Mesodermal cell (in vitro differentiated cells): ENCODE results near the gene SPNS3. TPM values are rescaled to one million over a fixed set of nuclear protein-coding genes. Genes with fewer than 3 reads are reported as not detected.

ENCODE experiments used
- H3K27ac ChIP-seq: 2 replicates; pipeline ENCODE4 v1.7.0; 2013; ENCODE audit warnings: mild to moderate bottlenecking, low read depth, low read length, moderate library complexity; ENCODE audit not compliant: severe bottlenecking
- H3K36me3 ChIP-seq: 2 replicates; pipeline ENCODE4 v1.7.1; 2013; ENCODE audit warnings: mild to moderate bottlenecking, low read length, moderate library complexity; ENCODE audit not compliant: control insufficient read depth, insufficient read depth
- H3K4me1 ChIP-seq: one replicate; pipeline ENCODE4 v1.7.1; 2013; ENCODE audit warnings: mild to moderate bottlenecking, low read length; ENCODE audit not compliant: insufficient read depth, control insufficient read depth, poor library complexity, severe bottlenecking
- H3K4me3 ChIP-seq: 2 replicates; pipeline ENCODE4 v1.7.0; 2013; ENCODE audit warnings: low read length, control low read depth, mild to moderate bottlenecking; ENCODE audit not compliant: insufficient read depth, poor library complexity, severe bottlenecking; ENCODE audit errors: extremely low read depth
- H3K9me3 ChIP-seq: 2 replicates; pipeline ENCODE4 v1.7.1; 2013; ENCODE audit warnings: mild to moderate bottlenecking, low read length, moderate library complexity; ENCODE audit not compliant: control insufficient read depth
- WGBS, 2 experiments: methylation state at CpG; one replicate each; pipeline ENCODE4 v1.1.5; 2013; ENCODE audit warnings: missing lambda C conversion rate in 2 of 2; ENCODE audit not compliant: insufficient coverage in 2 of 2; 5-methylcytosine and 5-hydroxymethylcytosine counted together
- polyA plus RNA-seq, 2 experiments: library from polyadenylated mRNA; stranded (reverse); fragments of 50-300 nt; gene quantifications; one replicate each; pipeline ENCODE4 v1.2.3, GENCODE V29; 2013

Gene SPNS3, protein sequence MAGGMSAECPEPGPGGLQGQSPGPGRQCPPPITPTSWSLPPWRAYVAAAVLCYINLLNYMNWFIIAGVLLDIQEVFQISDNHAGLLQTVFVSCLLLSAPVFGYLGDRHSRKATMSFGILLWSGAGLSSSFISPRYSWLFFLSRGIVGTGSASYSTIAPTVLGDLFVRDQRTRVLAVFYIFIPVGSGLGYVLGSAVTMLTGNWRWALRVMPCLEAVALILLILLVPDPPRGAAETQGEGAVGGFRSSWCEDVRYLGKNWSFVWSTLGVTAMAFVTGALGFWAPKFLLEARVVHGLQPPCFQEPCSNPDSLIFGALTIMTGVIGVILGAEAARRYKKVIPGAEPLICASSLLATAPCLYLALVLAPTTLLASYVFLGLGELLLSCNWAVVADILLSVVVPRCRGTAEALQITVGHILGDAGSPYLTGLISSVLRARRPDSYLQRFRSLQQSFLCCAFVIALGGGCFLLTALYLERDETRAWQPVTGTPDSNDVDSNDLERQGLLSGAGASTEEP
- polyA plus RNA-seq (2013, experiment 1 of 2): not detected
- not detected for polyA plus RNA-seq (2013, experiment 2 of 2)

DNA sequence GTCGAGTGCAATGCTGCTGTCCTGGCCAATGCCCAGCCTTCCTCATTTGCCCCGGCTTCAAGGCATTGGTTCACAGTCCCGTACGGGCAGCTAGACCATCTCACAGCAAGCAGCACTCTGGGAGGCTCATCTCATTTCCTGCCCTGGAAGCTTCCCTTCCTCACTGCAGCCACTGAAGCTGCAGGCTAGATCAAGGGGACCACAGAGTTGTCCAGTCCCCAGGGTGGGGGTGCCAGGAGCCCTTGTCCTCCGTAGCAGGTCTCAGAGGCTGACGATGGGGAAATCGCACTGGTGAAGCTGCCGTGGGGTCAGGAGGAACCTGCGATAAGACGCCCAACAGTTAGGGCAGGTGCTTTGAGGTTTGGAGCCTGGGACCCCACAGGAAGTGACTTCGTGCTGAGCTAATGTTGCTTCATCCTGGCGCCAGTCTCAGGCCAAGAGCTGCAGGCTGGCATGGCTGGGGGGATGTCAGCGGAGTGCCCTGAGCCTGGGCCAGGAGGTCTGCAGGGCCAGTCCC, at the start of gene SPNS3:
TSS of gene SPNS3 (plus strand) at position 426 of the 517 bp plus-strand sequence. CDS start at position 454, 28 bp downstream.
- Histone ChIP-seq H3K36me3 (no peaks in the 10 kb centered on the region), H3K4me1 (no peaks in the 10 kb centered on the region), H3K27ac (no peak within 1 kb of the TSS), H3K9me3 (no peaks in the 10 kb centered on the region), H3K4me3 (no peak within 1 kb of the TSS)
- 85 to 90% methylated on average over 13 of the region's 13 CpGs for WGBS, 2 experiments

DNA sequence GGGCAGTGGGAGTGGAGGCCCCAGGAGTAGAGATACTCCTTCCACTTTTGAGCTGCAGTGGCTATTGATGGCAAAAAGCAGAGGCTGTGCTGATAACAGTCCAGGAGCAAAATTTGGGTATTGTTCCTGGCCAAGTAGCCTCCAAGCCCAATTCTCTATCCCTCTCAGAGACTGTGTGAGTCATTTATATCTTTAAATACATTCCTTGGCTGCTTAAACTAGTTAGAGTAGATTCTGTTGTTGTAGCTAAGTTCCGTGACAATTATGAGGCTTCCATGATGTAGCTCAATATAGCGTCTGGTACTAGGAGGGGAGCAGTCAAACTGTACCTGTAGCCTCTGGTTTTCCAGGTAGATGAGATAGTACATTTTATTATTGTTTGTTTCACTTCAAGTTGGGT, 47.3 kb upstream of the SPNS3 start:
- no peaks in the 10 kb centered on the region for H3K4me1 ChIP-seq
- H3K36me3 ChIP-seq: no peaks in the 10 kb centered on the region
- no peak overlapping the region for H3K4me3 ChIP-seq
- no peak overlapping the region for H3K27ac ChIP-seq
- no peaks in the 10 kb centered on the region for H3K9me3 ChIP-seq
- WGBS, 2 experiments: 84 to 94% methylated on average over 2 of the region's 2 CpGs

DNA sequence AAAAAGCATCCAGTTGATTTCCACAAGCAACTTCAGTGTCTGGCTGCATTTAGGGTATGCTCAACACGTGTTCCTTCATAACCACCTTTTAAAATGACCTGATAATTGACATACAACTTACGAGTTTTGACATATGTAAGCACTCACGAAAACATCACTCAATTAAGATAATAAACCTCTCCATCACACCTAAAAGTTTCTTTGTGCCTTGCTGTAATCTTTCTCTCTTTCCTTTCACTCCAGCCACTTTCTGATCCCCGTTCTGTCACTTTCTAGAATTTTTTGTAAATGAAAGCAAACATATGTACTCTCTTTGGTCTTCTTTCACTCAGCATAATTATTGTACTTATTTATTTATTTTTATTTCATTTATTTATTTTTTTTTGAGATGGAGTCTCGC, 46.6 kb upstream of the SPNS3 start:
- H3K36me3 ChIP-seq: no peaks in the 10 kb centered on the region
- no peak overlapping the region for H3K4me3 ChIP-seq
- no peaks in the 10 kb centered on the region for H3K9me3 ChIP-seq
- 92 to 94% methylated on average over 3 of the region's 5 CpGs for WGBS, 2 experiments
- H3K4me1 ChIP-seq: no peaks in the 10 kb centered on the region
- no peak overlapping the region for H3K27ac ChIP-seq

DNA sequence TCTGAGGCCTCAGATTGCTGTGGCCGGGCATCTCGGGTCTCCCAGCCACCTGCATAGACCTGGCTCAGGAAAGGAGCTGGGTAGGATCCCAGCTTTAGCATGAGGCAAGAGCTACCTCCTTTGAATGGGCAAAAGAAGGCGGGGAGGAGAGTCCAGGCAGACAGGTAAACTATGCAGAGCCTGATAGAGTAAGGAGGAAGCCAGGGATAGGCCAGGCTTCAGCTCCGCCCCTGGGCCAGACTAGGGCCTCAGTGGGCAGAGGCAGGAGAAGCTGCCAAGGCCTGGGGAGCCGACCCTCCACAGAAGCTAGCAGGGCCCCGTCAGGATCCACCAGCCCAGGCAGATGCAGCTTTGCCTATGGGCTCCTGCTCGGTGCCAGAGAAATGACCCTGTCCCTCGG, 44.7 kb upstream of the SPNS3 start:
- no peak overlapping the region for H3K27ac ChIP-seq
- H3K4me1 ChIP-seq: no peaks in the 10 kb centered on the region
- 80 to 85% methylated on average over 8 of the region's 8 CpGs for WGBS, 2 experiments
- H3K4me3 ChIP-seq: no peak overlapping the region
- H3K9me3 ChIP-seq: no peaks in the 10 kb centered on the region
- H3K36me3 ChIP-seq: no peaks in the 10 kb centered on the region

DNA sequence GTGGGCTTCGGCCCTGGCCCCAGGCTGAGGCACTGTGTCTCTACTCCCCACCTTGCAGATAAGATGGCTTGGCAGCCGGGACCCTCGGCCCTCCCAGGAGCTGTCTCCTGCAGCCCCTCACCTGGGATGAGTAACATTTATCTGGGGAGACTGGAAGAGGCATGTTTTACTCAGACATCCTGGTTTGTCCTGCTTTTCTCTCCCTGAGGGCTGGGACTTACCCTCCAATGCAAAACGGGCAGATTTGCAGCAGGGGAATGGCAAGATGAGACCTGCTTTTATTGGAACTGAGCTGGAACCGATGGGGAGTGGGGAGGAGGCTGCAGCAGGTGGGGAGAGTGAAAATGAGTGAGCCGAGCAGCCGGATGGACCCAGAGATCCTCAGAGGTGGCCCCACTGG, 39.9 kb upstream of the SPNS3 start:
- H3K36me3 ChIP-seq: no peaks in the 10 kb centered on the region
- H3K27ac ChIP-seq: no peak overlapping the region
- H3K4me1 ChIP-seq: no peaks in the 10 kb centered on the region
- WGBS, 2 experiments: 72 to 74% methylated on average over 7 of the region's 7 CpGs
- H3K4me3 ChIP-seq: no peak overlapping the region
- H3K9me3 ChIP-seq: no peaks in the 10 kb centered on the region

DNA sequence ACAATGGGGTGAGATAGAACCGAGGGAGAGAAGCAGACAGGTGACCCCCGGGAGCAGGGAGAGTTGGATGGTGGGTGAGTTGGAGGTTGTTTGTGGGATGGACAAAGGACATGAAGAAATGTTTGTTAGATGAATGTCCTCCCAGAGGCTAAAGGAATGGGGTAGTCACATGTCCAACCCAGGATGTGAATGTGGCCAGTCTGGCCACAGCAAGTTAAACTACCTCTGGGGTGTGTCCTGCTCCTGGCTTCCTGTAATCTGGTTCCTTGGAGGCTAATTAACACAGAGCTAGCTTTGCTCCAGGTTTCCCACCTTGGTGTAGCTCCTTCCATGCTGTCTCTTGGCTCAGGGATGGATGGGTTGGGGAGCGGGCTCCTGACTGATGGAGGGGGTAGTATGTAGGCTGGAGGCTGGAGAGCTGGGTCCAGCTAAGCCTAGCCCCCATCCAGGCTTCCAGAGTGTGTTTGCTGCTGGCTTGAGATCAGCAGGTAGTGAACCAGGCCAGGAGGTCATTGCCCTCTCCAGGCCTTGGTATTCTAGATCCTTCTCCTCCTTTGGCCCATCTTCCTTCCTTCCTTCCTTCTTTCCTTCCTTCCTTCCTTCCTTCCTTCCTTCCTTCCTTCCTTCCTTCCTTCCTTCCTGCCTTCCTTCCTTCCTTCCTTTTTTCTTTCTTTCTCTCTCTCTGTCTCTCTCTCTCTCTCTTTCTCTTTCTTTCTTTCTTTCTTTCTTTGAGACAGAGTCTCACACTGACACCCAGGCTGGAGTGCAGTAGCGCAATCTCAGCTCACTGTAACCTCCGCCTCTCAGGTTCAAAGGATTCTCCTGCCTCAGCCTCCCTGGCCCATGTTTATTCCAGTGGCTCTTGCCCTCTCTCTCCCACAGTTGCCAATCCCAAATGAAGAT, 39.3 kb upstream of the SPNS3 start:
- Histone ChIP-seq H3K36me3 (no peaks in the 10 kb centered on the region), H3K9me3 (no peaks in the 10 kb centered on the region), H3K4me3 (no peak overlapping the region), H3K27ac (no peak overlapping the region), H3K4me1 (no peaks in the 10 kb centered on the region)
- 92 to 93% methylated on average over 4 of the region's 5 CpGs for WGBS, 2 experiments

DNA sequence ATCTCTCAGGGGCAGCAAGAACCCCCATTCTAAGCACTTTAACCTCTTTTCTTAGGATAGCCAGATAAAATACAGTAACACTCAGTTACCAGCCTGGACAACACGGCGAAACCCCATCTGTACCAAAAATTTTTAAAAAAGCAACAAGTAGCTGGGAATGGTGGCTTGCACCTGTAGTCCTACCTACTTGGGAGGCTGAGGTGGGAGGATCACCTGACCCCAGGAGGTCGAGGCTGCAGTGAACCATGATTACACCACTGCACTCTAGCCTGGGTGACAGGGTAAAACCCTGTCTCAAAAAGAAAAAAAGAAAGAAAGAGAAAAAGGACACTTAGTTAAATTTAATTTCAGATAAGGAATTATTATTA, 38.6 kb upstream of the SPNS3 start:
- Histone ChIP-seq H3K36me3 (no peaks in the 10 kb centered on the region), H3K4me1 (no peaks in the 10 kb centered on the region), H3K4me3 (no peak overlapping the region), H3K27ac (no peak overlapping the region), H3K9me3 (no peaks in the 10 kb centered on the region)
- WGBS, 2 experiments: 83 to 100% methylated on average over 1 to 2 of the region's 3 CpGs

DNA sequence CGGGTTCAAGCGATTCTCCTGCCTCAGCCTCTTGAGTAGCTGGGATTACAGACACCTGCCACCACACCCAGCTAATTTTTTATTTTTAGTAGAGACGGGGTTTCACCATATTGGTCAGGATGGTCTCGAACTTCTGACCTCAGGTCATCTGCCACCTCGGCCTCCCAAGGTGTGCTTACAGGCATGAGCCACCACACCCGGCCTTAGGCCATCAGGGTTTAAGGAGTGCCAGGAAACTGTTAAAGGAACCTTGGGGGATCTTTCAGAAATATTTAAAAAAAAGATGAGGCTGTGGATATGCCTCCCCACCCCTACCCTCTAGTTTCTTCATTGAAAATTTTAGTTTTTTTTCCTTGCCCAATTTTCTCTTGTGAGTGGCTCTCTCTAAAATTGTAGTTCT, 35.9 kb upstream of the SPNS3 start:
- 92 to 97% methylated on average over 4 to 6 of the region's 6 CpGs for WGBS, 2 experiments
- H3K36me3 ChIP-seq: no peaks in the 10 kb centered on the region
- no peak overlapping the region for H3K27ac ChIP-seq
- H3K9me3 ChIP-seq: no peaks in the 10 kb centered on the region
- H3K4me1 ChIP-seq: no peaks in the 10 kb centered on the region
- no peak overlapping the region for H3K4me3 ChIP-seq

DNA sequence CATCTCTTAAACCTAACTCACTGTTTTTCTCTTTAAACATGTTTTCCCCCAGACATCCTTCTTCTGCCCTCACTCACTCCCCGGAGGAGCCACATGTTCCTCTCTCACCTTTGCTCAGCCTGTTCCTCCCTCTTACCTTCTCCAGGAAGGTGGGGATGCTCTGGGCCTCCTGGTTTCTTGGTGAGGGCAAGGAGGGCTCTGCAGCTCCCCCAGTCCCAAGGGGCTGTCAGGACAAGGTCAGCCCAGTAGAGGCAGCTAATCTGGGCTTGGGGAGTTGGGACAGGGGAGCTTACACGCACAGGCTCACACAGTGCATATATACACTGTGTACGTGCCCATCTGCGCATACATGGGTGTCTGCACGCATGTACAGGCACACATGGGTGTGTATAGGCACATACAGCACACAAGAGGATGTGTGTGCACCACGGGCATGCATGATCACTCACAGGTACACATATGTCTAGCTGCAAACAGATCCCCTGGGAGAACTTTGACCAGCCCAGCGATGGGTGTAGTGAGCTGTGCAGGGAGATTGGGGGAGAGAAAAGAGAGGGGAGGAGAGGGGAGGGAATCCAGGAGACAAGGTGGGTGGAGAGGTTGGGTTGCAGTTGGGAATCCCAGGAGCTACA, 28.6 kb upstream of the SPNS3 start:
- Histone ChIP-seq H3K36me3 (no peaks in the 10 kb centered on the region), H3K27ac (no peak overlapping the region), H3K4me3 (no peak overlapping the region), H3K9me3 (no peaks in the 10 kb centered on the region), H3K4me1 (peaks cover 5% of the 10 kb centered on the region)
- 97 to 98% methylated on average over 5 of the region's 7 CpGs for WGBS, 2 experiments

DNA sequence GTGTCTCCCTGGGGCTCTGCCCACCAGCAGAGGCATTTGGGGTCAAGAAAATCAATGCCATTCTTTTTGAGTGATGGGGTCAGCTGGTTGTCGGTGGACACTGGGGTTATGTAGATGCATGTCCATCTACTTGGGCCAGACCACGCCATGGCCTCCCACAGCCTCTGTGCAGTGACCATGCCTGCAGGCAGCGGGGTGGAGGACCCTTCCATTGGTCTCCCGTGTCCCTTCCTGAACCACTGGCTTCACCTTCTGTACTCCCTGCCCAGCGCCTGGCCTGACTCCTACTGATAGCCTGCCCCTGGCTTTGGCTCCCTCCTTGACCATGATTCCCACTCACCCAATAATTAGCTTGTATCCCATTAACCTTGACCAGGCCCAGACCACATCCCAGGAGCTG, 28.0 kb upstream of the SPNS3 start:
- Histone ChIP-seq H3K4me3 (no peak overlapping the region), H3K9me3 (no peaks in the 10 kb centered on the region), H3K36me3 (no peaks in the 10 kb centered on the region), H3K27ac (no peak overlapping the region), H3K4me1 (peaks cover 5% of the 10 kb centered on the region)
- 87 to 94% methylated on average over 4 to 5 of the region's 5 CpGs for WGBS, 2 experiments
